ENCODE measurements around the gene PIBF1.

GRCh38 chr13:73034901-73035300 lies 253.0 kb downstream of the PIBF1 start:
- TF ChIP-seq ZNF274 (IDR thresholded peaks at IDR 0.05; ENCODE audit: low read depth, low read length) (no peak), YY1 (IDR thresholded peaks at IDR 0.05; ENCODE audit: insufficient read depth, insufficient read length) (no peak)
